ENCODE data around the gene DNASE2B.
A peak's percentile ranks its signal among the peaks of the same experiment; 100 is the strongest.

- TF ChIP-seq CTCF (IDR thresholded peaks at IDR 0.05) (no peak), POLR2AphosphoS5 (IDR thresholded peaks at IDR 0.05) (peak in 2 of 3 donors; percentile 54 to 57), POLR2A (IDR thresholded peaks at IDR 0.05) (no peak), EP300 (IDR thresholded peaks at IDR 0.05; ENCODE audit: low read depth) (no peak)
Observed at GRCh38 chr1:84406346-84406861, 8.1 kb downstream of the DNASE2B start.
